ENCODE results near the gene GTF2IRD1.

Gene GTF2IRD1

GRCh38 chr7:74587435-74588126, 133.9 kb downstream of the GTF2IRD1 start:
- H3K4me3 ChIP-seq, result peak overlapping the region in 4 of 10 experiments; percentile 14 to 44 (median 38); a peak in 7 of 20 replicates
- H3K9me3 ChIP-seq (replicated peaks in 1 of 11), result no peaks in the 10 kb centered on the region
- no peaks in the 10 kb centered on the region for H3K27me3 ChIP-seq
- H3K9ac ChIP-seq, result peak overlapping the region in 10 of 11 experiments; percentile 21 to 68 (median 65); a peak in 19 of 22 replicates
- no peak for TF ChIP-seq Cebpa-rat (IDR thresholded peaks at IDR 0.05)
- H3K4me2 ChIP-seq, result peak overlapping the region; percentile 76 to 91 (median 86)
- H3K36me3 ChIP-seq, result peaks cover 7 to 42% (median 28%) of the 10 kb centered on the region in 11 experiments; a peak in 19 of 22 replicates
- H3K27ac ChIP-seq, result peak overlapping the region in 9 of 11 experiments; percentile 30 to 77 (median 75); a peak in 18 of 22 replicates
- peaks cover 17 to 30% (median 26%) of the 10 kb centered on the region in 10 experiments for H3K4me1 ChIP-seq
- H4K20me1 ChIP-seq, result no peaks in the 10 kb centered on the region

GRCh38 chr7:74590813-74591212, 137.1 kb downstream of the GTF2IRD1 start:
- H3K4me1 ChIP-seq, result peaks cover 17 to 30% (median 26%) of the 10 kb centered on the region in 10 experiments
- H3K36me3 ChIP-seq, result peaks cover 31 to 70% (median 58%) of the 10 kb centered on the region in 11 experiments
- no peaks in the 10 kb centered on the region for H4K20me1 ChIP-seq
- no peak overlapping the region for H3K4me2 ChIP-seq
- H3K9me3 ChIP-seq (replicated peaks in 1 of 11), result no peaks in the 10 kb centered on the region
- no peaks in the 10 kb centered on the region for H3K27me3 ChIP-seq
- no peak for TF ChIP-seq Cebpa-rat (IDR thresholded peaks at IDR 0.05)
- no peak overlapping the region for H3K27ac ChIP-seq
- no peak overlapping the region for H3K4me3 ChIP-seq
- H3K9ac ChIP-seq, result no peak overlapping the region

- Histone ChIP-seq H3K36me3 (peaks cover 47 to 86% (median 80%) of the 10 kb centered on the region in 11 experiments), H3K27me3 (no peaks in the 10 kb centered on the region), H3K4me2 (no peak overlapping the region), H3K4me1 (peaks cover 0 to 5% (median 0%) of the 10 kb centered on the region in 10 experiments; a peak in 4 of 20 replicates), H4K20me1 (no peaks in the 10 kb centered on the region), H3K9me3 (replicated peaks in 1 of 11) (no peaks in the 10 kb centered on the region), H3K27ac (no peak overlapping the region), H3K4me3 (no peak overlapping the region), H3K9ac (no peak overlapping the region)
- no peak for TF ChIP-seq Cebpa-rat (IDR thresholded peaks at IDR 0.05)
These were observed 144.9 kb downstream of the GTF2IRD1 start for GRCh38 chr7:74598558-74598957.

GRCh38 chr7:74599244-74599643, 145.5 kb downstream of the GTF2IRD1 start:
- H3K4me1 ChIP-seq, result peaks cover 0 to 6% (median 0%) of the 10 kb centered on the region in 10 experiments; a peak in 4 of 20 replicates
- H3K9ac ChIP-seq, result no peak overlapping the region
- H3K4me3 ChIP-seq, result no peak overlapping the region
- no peak overlapping the region for H3K27ac ChIP-seq
- H4K20me1 ChIP-seq, result no peaks in the 10 kb centered on the region
- TF ChIP-seq Cebpa-rat (IDR thresholded peaks at IDR 0.05), result no peak
- H3K27me3 ChIP-seq, result no peaks in the 10 kb centered on the region
- H3K4me2 ChIP-seq, result no peak overlapping the region
- no peaks in the 10 kb centered on the region for H3K9me3 ChIP-seq (replicated peaks in 1 of 11)
- peaks cover 44 to 79% (median 73%) of the 10 kb centered on the region in 11 experiments for H3K36me3 ChIP-seq

- Histone ChIP-seq H3K4me2 (no peak overlapping the region), H3K27ac (no peak overlapping the region), H3K9ac (no peak overlapping the region), H3K4me1 (peaks cover 14 to 41% (median 18%) of the 10 kb centered on the region in 10 experiments), H3K27me3 (no peaks in the 10 kb centered on the region), H3K36me3 (peaks cover 4 to 26% (median 21%) of the 10 kb centered on the region in 11 experiments; a peak in 18 of 22 replicates), H3K9me3 (replicated peaks in 1 of 11) (no peaks in the 10 kb centered on the region), H4K20me1 (no peaks in the 10 kb centered on the region), H3K4me3 (no peak overlapping the region)
- TF ChIP-seq Cebpa-rat (IDR thresholded peaks at IDR 0.05), result no peak
These were observed 150.8 kb downstream of the GTF2IRD1 start for GRCh38 chr7:74604326-74605020.

DNA sequence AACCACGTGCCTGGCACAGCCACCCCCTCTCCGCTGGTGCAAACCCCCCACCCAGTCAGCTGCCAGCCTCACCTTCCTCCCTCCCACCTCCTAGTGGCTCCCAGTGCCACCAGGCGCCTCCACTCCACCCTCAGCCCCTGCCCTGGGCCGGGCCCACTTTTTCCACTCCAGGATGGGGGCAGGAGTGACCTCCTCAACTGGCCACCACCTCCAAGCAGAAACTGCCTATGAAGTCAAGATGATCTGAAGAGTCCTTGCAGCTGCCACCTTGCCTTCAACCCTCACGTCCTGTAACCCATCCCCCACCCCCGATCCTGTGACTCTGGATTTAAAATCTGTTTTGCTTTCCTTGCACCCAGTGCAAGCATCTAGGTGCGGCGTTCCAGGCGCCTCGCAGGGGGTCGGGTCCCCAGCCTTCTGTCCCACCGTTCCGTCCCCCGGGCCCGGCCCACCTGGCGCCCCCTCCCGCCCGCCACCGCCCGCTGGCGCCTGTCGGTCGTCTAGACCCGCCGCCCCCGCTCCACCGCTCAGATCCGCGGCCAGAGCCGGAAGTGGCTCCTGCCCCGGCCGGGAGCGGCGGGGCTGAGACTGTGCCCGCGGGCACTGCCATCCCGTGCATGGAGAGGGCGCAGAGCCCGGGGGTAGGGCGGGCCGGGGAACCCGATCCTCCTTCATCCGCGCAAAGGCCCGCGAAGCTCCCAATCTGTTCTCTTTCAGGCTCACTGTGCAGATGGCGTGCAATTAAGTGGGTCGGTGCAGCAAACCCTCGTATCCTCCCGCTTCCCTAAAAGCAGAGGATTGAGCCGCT, 152.6 kb downstream of the GTF2IRD1 start:
- no peaks in the 10 kb centered on the region for H4K20me1 ChIP-seq
- H3K9me3 ChIP-seq (replicated peaks in 1 of 11), result no peaks in the 10 kb centered on the region
- peak overlapping the region; percentile 63 to 91 (median 76) for H3K4me2 ChIP-seq
- peaks cover 16 to 57% (median 25%) of the 10 kb centered on the region in 10 experiments for H3K4me1 ChIP-seq
- peak overlapping the region; percentile 23 to 62 (median 44); a peak in 17 of 20 replicates for H3K4me3 ChIP-seq
- H3K9ac ChIP-seq, result peak overlapping the region in 10 of 11 experiments; percentile 7 to 58 (median 50); a peak in 15 of 22 replicates
- peaks cover 0 to 8% (median 3%) of the 10 kb centered on the region in 11 experiments; a peak in 12 of 22 replicates for H3K36me3 ChIP-seq
- no peaks in the 10 kb centered on the region for H3K27me3 ChIP-seq
- H3K27ac ChIP-seq, result peak overlapping the region in 9 of 11 experiments; percentile 17 to 53 (median 36); a peak in 15 of 22 replicates
- no peak for TF ChIP-seq Cebpa-rat (IDR thresholded peaks at IDR 0.05)

DNA sequence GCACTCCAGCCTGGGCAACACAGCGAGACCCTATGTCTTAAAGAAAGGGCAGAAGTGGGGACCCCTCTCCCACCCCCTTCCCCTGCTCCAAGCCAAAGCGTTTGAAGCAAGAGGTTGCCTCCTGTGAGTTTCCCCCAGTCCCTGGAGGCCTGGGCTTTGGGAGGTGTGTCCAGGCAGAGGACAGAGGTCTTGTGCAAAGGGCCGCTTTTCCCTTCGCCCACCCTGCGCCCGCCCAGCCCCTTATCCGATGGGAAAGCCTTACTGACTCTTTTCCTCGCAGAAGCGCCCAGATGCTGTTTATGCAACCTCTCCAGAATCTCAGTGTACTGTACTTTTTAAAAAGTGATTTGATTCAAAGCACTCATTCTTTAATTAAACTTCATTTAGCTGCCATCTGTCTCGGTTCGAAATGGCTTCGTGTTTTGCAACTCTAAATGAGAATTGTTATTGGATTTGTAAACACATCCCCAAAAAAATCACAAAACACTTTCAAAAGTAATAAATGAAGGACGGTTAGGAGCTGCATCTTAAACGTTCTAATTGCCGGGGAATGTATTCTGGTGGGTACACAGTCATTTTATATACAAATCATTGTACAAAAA, 153.3 kb downstream of the GTF2IRD1 start:
- Histone ChIP-seq H3K9me3 (replicated peaks in 1 of 11) (no peaks in the 10 kb centered on the region), H3K4me1 (peaks cover 18 to 61% (median 27%) of the 10 kb centered on the region in 10 experiments), H3K36me3 (0 out of 22 replicates have a peak, but pooled peaks cover 0 to 5% (median 0%) of the 10 kb centered on the region in 11 experiments), H3K27ac (peak overlapping the region in 4 of 11 experiments; percentile 34 to 53 (median 38); a peak in 5 of 22 replicates), H3K27me3 (no peaks in the 10 kb centered on the region), H4K20me1 (no peaks in the 10 kb centered on the region), H3K4me3 (peak overlapping the region; percentile 23 to 62 (median 44); a peak in 16 of 20 replicates), H3K9ac (peak overlapping the region in 10 of 11 experiments; percentile 7 to 58 (median 50); a peak in 11 of 22 replicates), H3K4me2 (peak overlapping the region; percentile 63 to 91 (median 76))
- no peak for TF ChIP-seq Cebpa-rat (IDR thresholded peaks at IDR 0.05)

Measured in BLaER1 treated with 17β-estradiol and CSF1 and Interleukin-3, amounts not matched to agents 10 nM and 100 nM (cell line).